NCI-H2196 (cell line): ENCODE measurements around the gene SHC4.
"Not testable (repeated sequence)": the region's sequence is repeated elsewhere in the genome, so short reads cannot be mapped to it uniquely, and the experiment has no call there.

Experiments used
- DNase-seq: peaks from one replicate; lab custom pipeline; 2025; ENCODE audit not compliant: unreplicated experiment; lab: John Stamatoyannopoulos, UW

SHC4 gene

GRCh38 chr15:48925714-48926223 lies 38.0 kb downstream of the SHC4 start:
- peak; percentile 39 for DNase-seq

- DNase-seq, result no peak
These were observed 39.0 kb downstream of the SHC4 start for GRCh38 chr15:48924528-48925393.

- DNase-seq, result no peak
These were observed 41.7 kb downstream of the SHC4 start for GRCh38 chr15:48922046-48922445.

- no peak for DNase-seq
These were observed 47.0 kb downstream of the SHC4 start for GRCh38 chr15:48916721-48917120.

GRCh38 chr15:48915861-48916260 lies 47.9 kb downstream of the SHC4 start:
- no peak for DNase-seq

GRCh38 chr15:48914717-48915116 lies 49.0 kb downstream of the SHC4 start:
- DNase-seq, result no peak

- no peak for DNase-seq
These were observed 50.6 kb downstream of the SHC4 start for GRCh38 chr15:48913141-48913540.

- not testable (repeated sequence) for DNase-seq
These were observed 53.2 kb downstream of the SHC4 start for GRCh38 chr15:48910554-48910953.

GRCh38 chr15:48909313-48909712 lies 54.4 kb downstream of the SHC4 start:
- DNase-seq, result not testable (repeated sequence)

GRCh38 chr15:48905847-48906246 lies 57.9 kb downstream of the SHC4 start:
- DNase-seq, result no peak

GRCh38 chr15:48905216-48905615 lies 58.5 kb downstream of the SHC4 start:
- no peak for DNase-seq

GRCh38 chr15:48904758-48905157 lies 59.0 kb downstream of the SHC4 start:
- DNase-seq, result no peak

GRCh38 chr15:48899793-48900192 lies 63.9 kb downstream of the SHC4 start:
- DNase-seq, result no peak

- DNase-seq, result no peak
These were observed 65.3 kb downstream of the SHC4 start for GRCh38 chr15:48898446-48898845.

GRCh38 chr15:48898032-48898431 lies 65.7 kb downstream of the SHC4 start:
- no peak for DNase-seq

GRCh38 chr15:48896869-48897814 lies 66.6 kb downstream of the SHC4 start:
- DNase-seq, result no peak

GRCh38 chr15:48893311-48893710 lies 70.4 kb downstream of the SHC4 start:
- DNase-seq, result no peak

GRCh38 chr15:48891232-48891765 lies 72.4 kb downstream of the SHC4 start:
- no peak for DNase-seq

- no peak for DNase-seq
These were observed 73.2 kb downstream of the SHC4 start for GRCh38 chr15:48890375-48890972.

- DNase-seq, result no peak
These were observed 73.8 kb downstream of the SHC4 start for GRCh38 chr15:48889925-48890324.

- DNase-seq, result no peak
These were observed 74.9 kb downstream of the SHC4 start for GRCh38 chr15:48888836-48889235.
